Medulla oblongata (tissue), 1 donor: Measurements from ENCODE around the gene NDUFS6.
"Not testable (repeated sequence)": the region's sequence is repeated elsewhere in the genome, so short reads cannot be mapped to it uniquely, and the experiment has no call there.

Experiments
- DNase-seq: peaks from one replicate; pipeline ENCODE4 v3.0.0-alpha.2; 2015; ENCODE audit errors: extremely low spot score

The NDUFS6 gene

GRCh38 chr5:1782385-1783215 is 18.6 kb upstream of the NDUFS6 start:
- no peak for DNase-seq

GRCh38 chr5:1783216-1783554 is 18.0 kb upstream of the NDUFS6 start:
- DNase-seq, result no peak

- DNase-seq, result no peak
These were observed 16.8 kb upstream of the NDUFS6 start for GRCh38 chr5:1784197-1785050.

GRCh38 chr5:1785062-1785461 is 16.1 kb upstream of the NDUFS6 start:
- no peak for DNase-seq

- DNase-seq, result no peak
These were observed 15.2 kb upstream of the NDUFS6 start for GRCh38 chr5:1785984-1786383.

- DNase-seq, result no peak
These were observed 14.4 kb upstream of the NDUFS6 start for GRCh38 chr5:1786621-1787471.

- DNase-seq, result no peak
These were observed 13.6 kb upstream of the NDUFS6 start for GRCh38 chr5:1787472-1788047.

- DNase-seq, result no peak
These were observed 13.0 kb upstream of the NDUFS6 start for GRCh38 chr5:1788200-1788599.

GRCh38 chr5:1788828-1789227 is 12.4 kb upstream of the NDUFS6 start:
- DNase-seq, result no peak

GRCh38 chr5:1789438-1789833 is 11.8 kb upstream of the NDUFS6 start:
- not testable (repeated sequence) for DNase-seq

GRCh38 chr5:1789834-1790471 is 11.3 kb upstream of the NDUFS6 start:
- DNase-seq, result peak; percentile 12

- DNase-seq, result no peak
These were observed 10.0 kb upstream of the NDUFS6 start for GRCh38 chr5:1791176-1791575.

GRCh38 chr5:1792842-1793266 is 8.4 kb upstream of the NDUFS6 start:
- DNase-seq, result no peak

- DNase-seq, result no peak
These were observed 7.9 kb upstream of the NDUFS6 start for GRCh38 chr5:1793301-1793740.

- DNase-seq, result no peak
These were observed 7.0 kb upstream of the NDUFS6 start for GRCh38 chr5:1793966-1794900.

GRCh38 chr5:1794901-1795290 is 6.3 kb upstream of the NDUFS6 start:
- DNase-seq, result no peak

GRCh38 chr5:1795506-1795905 is 5.7 kb upstream of the NDUFS6 start:
- no peak for DNase-seq

- no peak for DNase-seq
These were observed 5.3 kb upstream of the NDUFS6 start for GRCh38 chr5:1795931-1796330.

- no peak for DNase-seq
These were observed 4.7 kb upstream of the NDUFS6 start for GRCh38 chr5:1796371-1797102.
